ENCODE data around the gene DDX41.

DNA sequence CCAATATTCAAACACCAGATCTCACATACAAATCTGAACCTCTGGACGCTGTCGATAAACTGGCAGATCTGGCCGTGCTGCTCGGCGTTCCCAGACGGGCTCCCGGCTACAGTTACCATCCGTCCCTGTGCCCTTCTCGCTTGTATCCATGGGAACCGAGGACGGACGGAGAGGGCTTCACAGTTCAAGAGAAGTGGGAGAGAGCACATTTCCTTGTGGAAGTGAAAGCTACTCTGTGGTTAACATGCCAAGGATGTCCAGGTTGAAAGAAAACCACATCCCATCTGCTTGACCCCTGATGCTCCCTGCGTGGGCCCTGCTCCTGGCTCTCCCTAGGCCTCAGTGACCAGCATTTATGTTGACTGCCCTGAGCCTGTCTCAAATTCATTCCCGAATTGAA, 37.0 kb downstream of the DDX41 start:
- TF ChIP-seq, protein P1, sequence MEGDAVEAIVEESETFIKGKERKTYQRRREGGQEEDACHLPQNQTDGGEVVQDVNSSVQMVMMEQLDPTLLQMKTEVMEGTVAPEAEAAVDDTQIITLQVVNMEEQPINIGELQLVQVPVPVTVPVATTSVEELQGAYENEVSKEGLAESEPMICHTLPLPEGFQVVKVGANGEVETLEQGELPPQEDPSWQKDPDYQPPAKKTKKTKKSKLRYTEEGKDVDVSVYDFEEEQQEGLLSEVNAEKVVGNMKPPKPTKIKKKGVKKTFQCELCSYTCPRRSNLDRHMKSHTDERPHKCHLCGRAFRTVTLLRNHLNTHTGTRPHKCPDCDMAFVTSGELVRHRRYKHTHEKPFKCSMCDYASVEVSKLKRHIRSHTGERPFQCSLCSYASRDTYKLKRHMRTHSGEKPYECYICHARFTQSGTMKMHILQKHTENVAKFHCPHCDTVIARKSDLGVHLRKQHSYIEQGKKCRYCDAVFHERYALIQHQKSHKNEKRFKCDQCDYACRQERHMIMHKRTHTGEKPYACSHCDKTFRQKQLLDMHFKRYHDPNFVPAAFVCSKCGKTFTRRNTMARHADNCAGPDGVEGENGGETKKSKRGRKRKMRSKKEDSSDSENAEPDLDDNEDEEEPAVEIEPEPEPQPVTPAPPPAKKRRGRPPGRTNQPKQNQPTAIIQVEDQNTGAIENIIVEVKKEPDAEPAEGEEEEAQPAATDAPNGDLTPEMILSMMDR (conservative IDR thresholded peaks at IDR 0.05; ENCODE audit: low read length) = no peak
- TF ChIP-seq EZH2phosphoT487 (IDR thresholded peaks at IDR 0.05; ENCODE audit: borderline replicate concordance, low read depth, low read length) = no peak
